PC-9 (cell line): Measurements from ENCODE around the gene VWA7. TPM values are rescaled to one million over a fixed set of nuclear protein-coding genes. Genes with fewer than 3 reads are reported as not detected.

Source experiments
- BruUV-seq: library from RNA; stranded (reverse); fragments of 400-500 nt; replicated peaks from 2 replicates; lab custom pipeline; 2021; lab: Mats Ljungman, UMichigan
- CTCF ChIA-PET: fragments of 300-600 bp; sonication (Branson Sonifier 250); formaldehyde crosslinking; loops from one replicate; lab custom pipeline; 2022; ENCODE audit warnings: antibody characterized with exemption; lab: Charles Lee
- POLR2A ChIA-PET: fragments of 300-600 bp; sonication (Branson Sonifier 250); formaldehyde crosslinking; loops from one replicate; lab custom pipeline; 2022; ENCODE audit warnings: antibody characterized with exemption; ENCODE audit not compliant: unreplicated experiment; lab: Charles Lee
- DNase-seq, 2 experiments: peaks; one replicate each; pipeline versions ENCODE4 v3.0.0 to v3.0.0-alpha.2; 2015 to 2022; ENCODE audit warnings: mixed read lengths in 1 of 2
- H2AFZ ChIP-seq: fragments of 200-600 bp; sonication (generic); 2 replicates; pipeline ENCODE4 v1.8.1; 2017; ENCODE audit warnings: antibody characterized with exemption
- H3F3A ChIP-seq: fragments of 200-600 bp; sonication (generic); 2 replicates; pipeline ENCODE4 v1.8.1; 2017; ENCODE audit warnings: antibody characterized with exemption, mild to moderate bottlenecking, low read depth; ENCODE audit not compliant: insufficient read depth
- H3K27ac ChIP-seq: fragments of 200-600 bp; sonication (generic); 2 replicates; pipeline ENCODE4 v1.6.1; 2016; ENCODE audit warnings: mixed run types
- H3K27me3 ChIP-seq: fragments of 200-600 bp; sonication (generic); 2 replicates; pipeline ENCODE4 v1.6.1; 2016; ENCODE audit warnings: low read depth, mixed run types; ENCODE audit not compliant: insufficient read depth
- H3K36me3 ChIP-seq: fragments of 200-600 bp; sonication (generic); 2 replicates; pipeline ENCODE4 v1.6.1; 2016; ENCODE audit warnings: low read depth, mixed run types
- H3K4me1 ChIP-seq: fragments of 200-600 bp; sonication (generic); replicated peaks from 2 replicates; pipeline ENCODE4 v1.6.1; 2016; ENCODE audit warnings: mixed run types; ENCODE audit not compliant: insufficient read depth
- H3K4me2 ChIP-seq: fragments of 200-600 bp; sonication (generic); 2 replicates; pipeline ENCODE4 v1.6.1; 2017; ENCODE audit warnings: mixed run types
- H3K4me3 ChIP-seq: fragments of 200-600 bp; sonication (generic); 2 replicates; pipeline ENCODE4 v1.6.1; 2016; ENCODE audit warnings: mixed run types
- H3K79me2 ChIP-seq: fragments of 200-600 bp; sonication (generic); 2 replicates; pipeline ENCODE4 v1.6.1; 2017; ENCODE audit warnings: low read depth, mixed run types
- H3K9me2 ChIP-seq: fragments of 200-600 bp; sonication (generic); 2 replicates; pipeline ENCODE4 v1.8.1; 2017; ENCODE audit warnings: mild to moderate bottlenecking; ENCODE audit not compliant: insufficient read depth
- H3K9me3 ChIP-seq: fragments of 200-600 bp; sonication (generic); 2 replicates; pipeline ENCODE4 v1.8.1; 2016; ENCODE audit warnings: low read depth; ENCODE audit not compliant: insufficient read depth
- H4K20me1 ChIP-seq: fragments of 200-600 bp; sonication (generic); 2 replicates; pipeline ENCODE4 v1.8.1; 2017; ENCODE audit not compliant: insufficient read depth
- CTCF ChIP-seq: fragments of 200-600 bp; sonication (generic); conservative IDR thresholded peaks from 2 replicates; pipeline ENCODE4 v1.6.1; 2017; ENCODE audit warnings: mixed run types, antibody characterized with exemption, mild to moderate bottlenecking, moderate library complexity
- EZH2 ChIP-seq: fragments of 200-600 bp; sonication (generic); IDR thresholded peaks from 2 replicates; pipeline ENCODE4 v1.8.0; 2017; ENCODE audit warnings: antibody characterized with exemption, low read depth
- intact Hi-C: fragments of 100-400 bp; cut with micrococcal nuclease; formaldehyde crosslinking; loops from one replicate; pipeline ENCODE4 v1.10.0; 2022; ENCODE audit not compliant: unreplicated experiment
- total RNA-seq: library from RNA; stranded (reverse); gene quantifications from 2 replicates; pipeline ENCODE4 v1.2.3, GENCODE V29; 2021

Gene VWA7
- total RNA-seq, 1 experiment from 2014 or later = 6.0 TPM

- Histone ChIP-seq H3K79me2 (peaks cover 10% of the 10 kb centered on the region), H3F3A (peaks cover 48% of the 10 kb centered on the region), H2AFZ (no peak overlapping the region), H3K4me2 (no peak overlapping the region), H3K4me1 (peaks cover 4% of the 10 kb centered on the region), H3K27ac (no peak overlapping the region), H3K4me3 (no peak overlapping the region), H3K27me3 (no peaks in the 10 kb centered on the region), H3K9me3 (no peaks in the 10 kb centered on the region), H3K36me3 (peaks cover 24% of the 10 kb centered on the region), H3K9me2 (no peaks in the 10 kb centered on the region), H4K20me1 (peaks cover 16% of the 10 kb centered on the region)
- no peak for TF ChIP-seq CTCF
- no peak for TF ChIP-seq EZH2
- no TSS peak for BruUV-seq
- POLR2A ChIA-PET = interaction anchor here (0.5 to 0.6 kb wide), 2 partner anchors 43 to 170 kb away, joined by 3 to 4 read pairs; no protein-coding TSS in a partner anchor
- intact Hi-C loops = no loop called here
- CTCF ChIA-PET = interaction anchor here (0.7 kb wide), 1 partner anchor 10 kb away, joined by 12 read pairs; no protein-coding TSS in a partner anchor
- no peak for DNase-seq
Observed at GRCh38 chr6:31727717-31728671, 49.1 kb downstream of the VWA7 start.

- Histone ChIP-seq H3K4me3 (no peak overlapping the region), H3K4me1 (peaks cover 4% of the 10 kb centered on the region), H3K4me2 (no peak overlapping the region), H3K79me2 (peaks cover 4% of the 10 kb centered on the region; the same call in 1 of the 2 replicates), H3K9me3 (no peaks in the 10 kb centered on the region), H3K36me3 (peaks cover 16% of the 10 kb centered on the region), H2AFZ (no peak overlapping the region), H3K27ac (no peak overlapping the region), H3K27me3 (no peaks in the 10 kb centered on the region), H3F3A (peaks cover 40% of the 10 kb centered on the region), H3K9me2 (no peaks in the 10 kb centered on the region), H4K20me1 (peaks cover 8% of the 10 kb centered on the region)
- intact Hi-C loops = no loop called here
- no peak for TF ChIP-seq CTCF
- TF ChIP-seq EZH2 = no peak
- CTCF ChIA-PET = no interaction called here
- DNase-seq = no peak
- POLR2A ChIA-PET = interaction anchor here (0.6 kb wide), 1 partner anchor 44 kb away, joined by 4 read pairs; no protein-coding TSS in a partner anchor
- no TSS peak for BruUV-seq
Observed at GRCh38 chr6:31727034-31727716, 50.0 kb downstream of the VWA7 start.

GRCh38 chr6:31725502-31726350 lies 51.4 kb downstream of the VWA7 start:
- no peak overlapping the region for H2AFZ ChIP-seq
- ChIA-PET CTCF (no interaction called here), POLR2A (interaction anchor here (0.6 to 1.1 kb wide), 2 partner anchors 10 to 18 kb away, joined by 3 to 6 read pairs; partner anchors contain the start of gene CLIC1)
- BruUV-seq = no TSS peak
- no peaks in the 10 kb centered on the region for H3K27me3 ChIP-seq
- no peak overlapping the region for H3K4me2 ChIP-seq
- no peak overlapping the region for H3K4me3 ChIP-seq
- no peak for TF ChIP-seq CTCF
- TF ChIP-seq EZH2 = no peak
- intact Hi-C loops = no loop called here
- H3K9me3 ChIP-seq = no peaks in the 10 kb centered on the region
- no peak overlapping the region for H3K27ac ChIP-seq
- no peaks in the 10 kb centered on the region for H3K9me2 ChIP-seq
- no peak for DNase-seq
- H3K4me1 ChIP-seq = peaks cover 10% of the 10 kb centered on the region
- no peaks in the 10 kb centered on the region for H3K79me2 ChIP-seq
- H4K20me1 ChIP-seq = peaks cover 6% of the 10 kb centered on the region
- H3F3A ChIP-seq = peaks cover 31% of the 10 kb centered on the region
- 0 out of 2 replicates have a peak, but pooled peaks cover 4% of the 10 kb centered on the region for H3K36me3 ChIP-seq
